GM12872 (cell line): ENCODE results near the gene NADK.

Experiments used
- CTCF ChIP-seq: IDR thresholded peaks from 3 replicates; pipeline ENCODE4 v1.5.1; 2011; ENCODE audit warnings: low read depth, mild to moderate bottlenecking, low read length, moderate library complexity; ENCODE audit not compliant: insufficient read depth

NADK gene

GRCh38 chr1:1730870-1731269 is 47.4 kb downstream of the NADK start:
- TF ChIP-seq CTCF = no peak

GRCh38 chr1:1724035-1724864 is 54.0 kb downstream of the NADK start, which contains the start of gene CDK11A:
CDK11A (minus strand) TSS chr1:1724357; CDS start chr1:1722818, 1,539 bp downstream.
- peak; percentile 31; the same call in 1 of the 3 replicates for TF ChIP-seq CTCF

- no peak for TF ChIP-seq CTCF
These were observed 57.1 kb downstream of the NADK start for GRCh38 chr1:1721201-1721600.

- TF ChIP-seq CTCF = no peak
These were observed 74.5 kb downstream of the NADK start for GRCh38 chr1:1703796-1704195.
